RWPE1 (cell line): ENCODE results near the gene ADAM15.
A peak's percentile ranks its signal among the peaks of the same experiment; 100 is the strongest.

ENCODE experiments used
- CTCF ChIA-PET: fragments of 350-600 bp; sonication (Branson Sonifier 250); formaldehyde crosslinking; extraction: SDS; loops from one replicate; lab custom pipeline; 2021; lab: Yijun Ruan, JAX
- POLR2A ChIA-PET: fragments of 400-600 bp; formaldehyde crosslinking; extraction: SDS; loops from one replicate; lab custom pipeline; 2020; ENCODE audit warnings: antibody characterized with exemption; ENCODE audit not compliant: low non-redundant PET; lab: Yijun Ruan, JAX
- DNase-seq: peaks from one replicate; pipeline ENCODE4 v3.0.0; 2012; ENCODE audit warnings: low spot score
- H3K27ac ChIP-seq: fragments of 450-650 bp; 2 replicates; pipeline ENCODE4 v1.5.1; 2017
- TF ChIP-seq, protein P1 (sequence below): fragments of 450-650 bp; conservative IDR thresholded peaks from 2 replicates; pipeline ENCODE4 v1.5.1; 2017; ENCODE audit warnings: low read depth, mild to moderate bottlenecking

Gene ADAM15

DNA sequence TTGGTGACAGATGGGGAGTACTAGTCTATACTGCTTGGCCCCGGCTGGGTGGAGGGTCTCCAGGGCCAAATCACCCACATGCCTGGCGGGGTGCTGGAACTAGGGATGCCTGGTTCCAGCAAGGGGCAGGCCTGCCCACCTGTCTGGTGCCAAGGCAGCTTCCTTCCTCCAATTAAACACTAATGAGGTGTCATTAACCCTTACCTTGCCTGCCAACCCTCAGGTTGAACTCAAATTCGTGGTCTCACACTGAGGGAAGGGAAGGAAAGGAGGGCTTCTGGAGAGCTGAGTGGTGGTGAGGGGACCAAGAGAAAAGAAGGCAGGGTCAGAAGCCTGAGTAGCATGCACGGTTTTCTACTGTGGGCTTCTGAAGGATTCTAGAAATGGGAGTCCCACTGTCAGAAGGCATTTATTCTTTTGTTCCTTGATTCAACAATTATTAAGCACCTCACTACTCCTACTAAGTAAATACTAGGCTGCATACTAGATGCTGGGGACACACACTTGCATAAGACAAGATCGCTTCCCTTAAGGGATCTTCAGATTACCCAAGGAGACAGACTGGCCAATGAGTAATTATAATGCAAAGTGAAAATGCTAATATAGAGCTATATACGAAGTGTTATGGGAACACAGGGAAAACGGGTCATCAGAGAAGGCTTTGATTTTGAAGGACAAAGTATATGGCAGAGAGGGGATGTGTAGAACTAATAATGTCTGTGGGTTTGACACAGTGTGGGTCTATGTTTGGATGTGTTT, 21.6 kb downstream of the ADAM15 start:
- H3K27ac ChIP-seq: peak overlapping the region; percentile 85
- ChIA-PET POLR2A (no interaction called here), CTCF (interaction anchor here (0.9 to 1.2 kb wide), 4 partner anchors 12 to 27 kb away, joined by 3 to 4 read pairs (median 3); no protein-coding TSS in a partner anchor)
- TF ChIP-seq, protein P1, sequence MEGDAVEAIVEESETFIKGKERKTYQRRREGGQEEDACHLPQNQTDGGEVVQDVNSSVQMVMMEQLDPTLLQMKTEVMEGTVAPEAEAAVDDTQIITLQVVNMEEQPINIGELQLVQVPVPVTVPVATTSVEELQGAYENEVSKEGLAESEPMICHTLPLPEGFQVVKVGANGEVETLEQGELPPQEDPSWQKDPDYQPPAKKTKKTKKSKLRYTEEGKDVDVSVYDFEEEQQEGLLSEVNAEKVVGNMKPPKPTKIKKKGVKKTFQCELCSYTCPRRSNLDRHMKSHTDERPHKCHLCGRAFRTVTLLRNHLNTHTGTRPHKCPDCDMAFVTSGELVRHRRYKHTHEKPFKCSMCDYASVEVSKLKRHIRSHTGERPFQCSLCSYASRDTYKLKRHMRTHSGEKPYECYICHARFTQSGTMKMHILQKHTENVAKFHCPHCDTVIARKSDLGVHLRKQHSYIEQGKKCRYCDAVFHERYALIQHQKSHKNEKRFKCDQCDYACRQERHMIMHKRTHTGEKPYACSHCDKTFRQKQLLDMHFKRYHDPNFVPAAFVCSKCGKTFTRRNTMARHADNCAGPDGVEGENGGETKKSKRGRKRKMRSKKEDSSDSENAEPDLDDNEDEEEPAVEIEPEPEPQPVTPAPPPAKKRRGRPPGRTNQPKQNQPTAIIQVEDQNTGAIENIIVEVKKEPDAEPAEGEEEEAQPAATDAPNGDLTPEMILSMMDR: no peak
- no peak for DNase-seq

DNA sequence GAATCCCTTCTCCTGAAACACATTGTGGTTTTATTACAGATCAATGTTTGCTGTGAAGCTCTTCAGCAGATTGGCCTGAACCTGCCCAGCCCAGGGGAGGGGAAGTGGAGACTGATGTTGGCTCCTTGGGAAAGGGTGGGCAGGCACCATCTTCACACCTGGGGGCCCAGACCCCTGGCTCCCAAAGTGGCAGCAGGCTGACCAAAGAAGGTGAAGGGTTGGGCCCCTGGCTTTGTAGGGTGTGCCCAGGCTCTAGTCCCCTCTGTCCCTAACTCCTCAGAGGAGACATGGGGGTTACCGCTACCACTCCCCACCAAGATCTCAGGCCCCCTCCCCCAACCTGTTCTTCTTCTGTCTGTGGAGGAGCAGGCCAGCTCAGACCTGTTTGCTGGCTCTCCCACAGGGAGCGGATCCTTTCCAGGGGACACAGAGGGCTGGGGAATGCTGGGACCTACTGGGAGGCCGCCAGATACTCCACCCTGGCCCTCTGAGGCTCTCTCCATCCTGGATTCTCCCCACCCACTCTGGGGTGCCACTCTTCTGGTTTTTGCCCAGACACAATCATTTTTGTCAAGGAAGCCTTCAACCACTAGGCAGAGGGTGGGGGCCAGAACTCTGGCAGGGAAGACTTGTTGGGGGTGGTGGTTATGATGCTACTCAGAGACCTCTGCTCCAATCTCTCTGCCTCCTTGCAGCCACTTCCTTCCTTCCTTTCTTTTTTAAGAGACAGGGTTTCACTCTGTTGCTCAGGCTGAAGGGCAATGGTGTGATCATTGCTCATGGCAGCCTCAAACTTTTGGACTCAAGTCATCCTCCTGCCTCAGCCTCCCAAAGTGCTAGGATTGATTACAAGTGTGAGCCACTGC, 22.5 kb downstream of the ADAM15 start:
- TF ChIP-seq, protein P1: no peak
- peak overlapping the region; percentile 82 for H3K27ac ChIP-seq
- POLR2A ChIA-PET: no interaction called here
- CTCF ChIA-PET: interaction anchor here (1.1 kb wide), 1 partner anchor 12 kb away, joined by 3 read pairs; no protein-coding TSS in a partner anchor
- no peak for DNase-seq

GRCh38 chr1:155075535-155075934, 24.4 kb downstream of the ADAM15 start:
- POLR2A ChIA-PET: no interaction called here
- CTCF ChIA-PET: interaction anchor here (0.9 kb wide), 1 partner anchor 10 kb away, joined by 4 read pairs; no protein-coding TSS in a partner anchor

DNA sequence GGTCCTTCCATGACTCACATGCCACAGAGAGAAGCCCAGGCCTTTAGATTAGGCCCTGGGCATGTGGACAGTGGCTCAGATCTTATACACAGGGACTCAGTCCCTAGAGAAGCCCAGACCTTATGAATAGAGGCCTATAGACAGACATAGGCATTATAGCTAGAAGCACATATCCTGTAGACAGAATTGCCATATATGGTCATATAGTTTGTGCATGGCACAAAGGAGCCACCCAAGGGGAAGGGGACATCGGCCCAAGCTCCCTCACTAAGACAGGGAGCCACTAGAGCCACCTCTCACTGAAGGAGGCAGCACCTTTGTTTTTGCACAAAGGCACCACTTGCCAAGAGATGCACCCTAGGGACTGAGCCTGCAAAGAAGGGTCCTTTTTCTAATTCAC, 25.3 kb downstream of the ADAM15 start:
- CTCF ChIA-PET: no interaction called here
- no peak overlapping the region for H3K27ac ChIP-seq
- no peak for DNase-seq
- TF ChIP-seq, protein P1: no peak
- POLR2A ChIA-PET: interaction anchor here (0.5 kb wide), 1 partner anchor 995 kb away, joined by 3 read pairs; no protein-coding TSS in a partner anchor

More at GRCh38 chr1:155075535-155075934, 24.4 kb downstream of the ADAM15 start:
- DNase-seq: no peak
- TF ChIP-seq, protein P1: no peak
- peak overlapping the region; percentile 10; the same call in 1 of the 2 replicates for H3K27ac ChIP-seq

DNA sequence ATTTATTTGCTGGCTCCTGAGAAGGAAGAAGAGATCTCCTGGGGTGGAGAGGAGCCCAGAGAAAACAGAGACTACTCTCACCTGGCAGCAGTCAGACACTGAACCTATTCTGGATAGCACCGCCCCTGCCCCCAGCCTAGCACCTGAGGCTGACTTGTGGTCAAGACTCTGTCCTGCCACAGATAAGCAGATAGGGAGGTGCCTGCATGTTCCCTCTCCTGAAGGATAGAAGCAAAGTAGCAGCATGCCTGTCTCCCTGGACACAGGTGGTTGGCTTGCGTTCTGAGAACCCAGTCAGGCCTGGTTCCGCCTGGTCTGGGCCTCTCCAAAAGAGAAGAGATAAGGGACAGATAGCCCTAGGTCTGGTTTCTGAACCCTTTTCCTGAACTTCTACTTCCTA, 26.2 kb downstream of the ADAM15 start:
- no peak for DNase-seq
- TF ChIP-seq, protein P1: no peak
- H3K27ac ChIP-seq: no peak overlapping the region
- ChIA-PET POLR2A (interaction anchor here (0.6 kb wide), 1 partner anchor 62 kb away, joined by 5 read pairs; no protein-coding TSS in a partner anchor), CTCF (interaction anchor here (0.6 kb wide), 1 partner anchor 25 kb away, joined by 3 read pairs; no protein-coding TSS in a partner anchor)
